ENCODE results near the gene CAPN13.

CAPN13 gene

GRCh38 chr2:30769891-30770462 is 37.3 kb downstream of the CAPN13 start:
- no peak for TF ChIP-seq REST (IDR thresholded peaks at IDR 0.05; ENCODE audit: low read depth)
- TF ChIP-seq FOXM1 (IDR thresholded peaks at IDR 0.05; ENCODE audit: borderline replicate concordance, low read depth): no peak
- no peak for TF ChIP-seq EP300 (IDR thresholded peaks at IDR 0.05; ENCODE audit: borderline replicate concordance)
- TF ChIP-seq CREB1 (IDR thresholded peaks at IDR 0.05; ENCODE audit: low read depth): no peak
- TF ChIP-seq TAF1 (IDR thresholded peaks at IDR 0.05; ENCODE audit: low read depth): no peak
- TF ChIP-seq NFIC (IDR thresholded peaks at IDR 0.05): no peak
- no peak for TF ChIP-seq TCF12 (IDR thresholded peaks at IDR 0.05; ENCODE audit: low read depth)
- no peak for TF ChIP-seq MAX (IDR thresholded peaks at IDR 0.05)
- TF ChIP-seq EGR1 (IDR thresholded peaks at IDR 0.05): no peak
- no peak for TF ChIP-seq CEBPB (IDR thresholded peaks at IDR 0.05)

- no peak for TF ChIP-seq CREB1 (IDR thresholded peaks at IDR 0.05; ENCODE audit: low read depth)
- TF ChIP-seq NFIC (IDR thresholded peaks at IDR 0.05): no peak
- no peak for TF ChIP-seq EP300 (IDR thresholded peaks at IDR 0.05; ENCODE audit: borderline replicate concordance)
- no peak for TF ChIP-seq USF1 (IDR thresholded peaks at IDR 0.05)
- TF ChIP-seq FOXM1 (IDR thresholded peaks at IDR 0.05; ENCODE audit: borderline replicate concordance, low read depth): no peak
- no peak for TF ChIP-seq TAF1 (IDR thresholded peaks at IDR 0.05; ENCODE audit: low read depth)
- TF ChIP-seq TCF12 (IDR thresholded peaks at IDR 0.05; ENCODE audit: low read depth): no peak
- no peak for TF ChIP-seq YY1 (IDR thresholded peaks at IDR 0.05; ENCODE audit: low read depth)
Observed at GRCh38 chr2:30769481-30769780, 37.8 kb downstream of the CAPN13 start.

GRCh38 chr2:30768708-30769480 is 38.4 kb downstream of the CAPN13 start:
- TF ChIP-seq REST (IDR thresholded peaks at IDR 0.05; ENCODE audit: low read depth): no peak
- no peak for TF ChIP-seq MAX (IDR thresholded peaks at IDR 0.05)
- TF ChIP-seq CEBPB (IDR thresholded peaks at IDR 0.05): no peak
- no peak for TF ChIP-seq EP300 (IDR thresholded peaks at IDR 0.05; ENCODE audit: borderline replicate concordance)
- TF ChIP-seq USF1 (IDR thresholded peaks at IDR 0.05): no peak
- TF ChIP-seq EGR1 (IDR thresholded peaks at IDR 0.05): no peak
- no peak for TF ChIP-seq TAF1 (IDR thresholded peaks at IDR 0.05; ENCODE audit: low read depth)

GRCh38 chr2:30768036-30768686 is 39.1 kb downstream of the CAPN13 start:
- TF ChIP-seq TCF12 (IDR thresholded peaks at IDR 0.05; ENCODE audit: low read depth): no peak
- TF ChIP-seq RAD21 (IDR thresholded peaks at IDR 0.05; ENCODE audit: low read depth): no peak
- no peak for TF ChIP-seq FOXM1 (IDR thresholded peaks at IDR 0.05; ENCODE audit: borderline replicate concordance, low read depth)
- TF ChIP-seq USF1 (IDR thresholded peaks at IDR 0.05): no peak
- TF ChIP-seq YY1 (IDR thresholded peaks at IDR 0.05; ENCODE audit: low read depth): no peak
- no peak for TF ChIP-seq EGR1 (IDR thresholded peaks at IDR 0.05)
- TF ChIP-seq TEAD4 (IDR thresholded peaks at IDR 0.05): no peak
- TF ChIP-seq TAF1 (IDR thresholded peaks at IDR 0.05; ENCODE audit: low read depth): no peak
- no peak for TF ChIP-seq NFIC (IDR thresholded peaks at IDR 0.05)
- no peak for TF ChIP-seq ZBTB7A (IDR thresholded peaks at IDR 0.05; ENCODE audit: low read depth)
- no peak for TF ChIP-seq MAX (IDR thresholded peaks at IDR 0.05)
- TF ChIP-seq CEBPB (IDR thresholded peaks at IDR 0.05): no peak
- no peak for TF ChIP-seq REST (IDR thresholded peaks at IDR 0.05; ENCODE audit: low read depth)
- TF ChIP-seq EP300 (IDR thresholded peaks at IDR 0.05; ENCODE audit: borderline replicate concordance): no peak
- no peak for TF ChIP-seq CREB1 (IDR thresholded peaks at IDR 0.05; ENCODE audit: low read depth)
